ENCODE data around the gene PLEKHN1.

- TF ChIP-seq EZH2 (IDR thresholded peaks at IDR 0.05; ENCODE audit: borderline replicate concordance, low read depth, low read length, poor library complexity, severe bottlenecking), result no peak
- no peak for TF ChIP-seq CTCF (conservative IDR thresholded peaks at IDR 0.05; ENCODE audit: low read depth, low read length)
These were observed 16.6 kb downstream of the PLEKHN1 start for GRCh38 chr1:982765-983436.

Measured in A673 (cell line).